Adrenal gland (tissue), 12 donors: Measurements from ENCODE around the gene TOGARAM2. TPM values are rescaled to one million over a fixed set of nuclear protein-coding genes. Genes with fewer than 3 reads are reported as not detected.

ENCODE experiments used
- DNase-seq, 7 donors: peaks; one replicate each; pipeline ENCODE4 v3.0.0-alpha.2; 2019 to 2020
- H3K27ac ChIP-seq, 5 donors: fragments of 200-600 bp; sonication (generic) in 4 of 5; 1 replicate in 3 of 5; 2 replicates in 2 of 5; pipeline versions ENCODE4 v1.5.1 to v1.8.0; 2016 to 2020; ENCODE audit warnings: mild to moderate bottlenecking in 1 of 5
- H3K27me3 ChIP-seq: fragments of 200-600 bp; 2 replicates; pipeline ENCODE4 v1.8.0; 2021
- H3K36me3 ChIP-seq, 2 donors: fragments of 200-600 bp; replicated peaks in 1 of 2; 1 replicate in 1 of 2; 2 replicates in 1 of 2; pipeline versions ENCODE4 v1.5.1 to v1.8.0; 2018 to 2022
- H3K4me1 ChIP-seq, 2 donors: fragments of 200-600 bp; replicated peaks in 1 of 2; 1 replicate in 1 of 2; 2 replicates in 1 of 2; pipeline versions ENCODE4 v1.5.1 to v1.8.0; 2018 to 2021
- H3K4me3 ChIP-seq, 4 donors: fragments of 200-600 bp; sonication (generic) in 3 of 4; one replicate each; pipeline ENCODE4 v1.5.1; 2016 to 2018
- H3K9me3 ChIP-seq, 3 donors: fragments of 200-600 bp; sonication (generic) in 1 of 3; replicated peaks in 1 of 3; 1 replicate in 2 of 3; 2 replicates in 1 of 3; pipeline versions ENCODE4 v1.5.1 to v1.8.0; 2016 to 2021
- CTCF ChIP-seq, 6 experiments: fragments of 450-650 bp in 4 of 6; fragments of 200-600 bp in 2 of 6; sonication (generic) in 1 of 6; IDR thresholded peaks; 1 replicate in 5 of 6; 2 replicates in 1 of 6; pipeline versions ENCODE4 v1.5.1 to v1.8.0; 2016 to 2021; ENCODE audit warnings: antibody characterized with exemption in 6 of 6, mild to moderate bottlenecking in 2 of 6, moderate library complexity in 1 of 6
- POLR2A ChIP-seq, 2 donors: fragments of 450-650 bp; IDR thresholded peaks; one replicate each; pipeline ENCODE4 v1.6.1; 2017; ENCODE audit warnings: antibody characterized with exemption in 2 of 2, mild to moderate bottlenecking in 2 of 2, moderate library complexity in 1 of 2
- WGBS, 4 donors: extraction: QIAGEN DNeasy Blood & Tissue Kit in 2 of 4; methylation state at CpG; one replicate each; pipeline versions ENCODE4 v1.1.5 to v1.1.7; 2013 to 2017; 5-methylcytosine and 5-hydroxymethylcytosine counted together
- intact Hi-C, 2 donors: fragments of 100-400 bp; cut with DNase I; formaldehyde crosslinking; loops; one replicate each; pipeline versions ENCODE4 v1.14.1 to v1.15.0; 2022 to 2023
- polyA plus RNA-seq, 3 donors: library from polyadenylated mRNA; stranded (reverse); fragments of 200-250 nt in 2 of 3; fragments of 350-450 nt in 1 of 3; fragmentation: Illumina TruSeq in 1 of 3; extraction: RNeasy Lipid Tissue Mini Kit (QIAGEN cat#74804) in 1 of 3; gene quantifications; one replicate each; pipeline ENCODE4 v1.2.3, GENCODE V29; 2013 to 2014
- total RNA-seq, 9 donors: library from RNA; depleted of rRNA in 4 of 9; stranded (reverse); fragments of >200 nt in 4 of 9; fragments of 120-200 nt in 1 of 9; fragmentation: NEBNext Ultra II Directional in 1 of 9; extraction: Animal tissue kit (Norgen Biotek cat#: 25700) in 1 of 9; gene quantifications; one replicate each; pipeline versions ENCODE4 v1.1.0 to v1.2.4, GENCODE V29; 2013 to 2023
- donor health status: healthy with polysubstance abuse.
- donor health status: Bipolar disorder and iron deficiency.
- donor health status: DM: yes; HTN: yes; CAD: no.
- donor health status: DM: no; HTN: no; CAD: no.
- donor health status: DM: no; HTN: no; CAD: no.
- donor health status: DM: yes; HTN: yes; CAD: no.

Gene TOGARAM2
- total and polyA plus RNA-seq, 12 donors, result under 0.01 to 26.4 (median 1.1) TPM

- TF ChIP-seq POLR2A (IDR thresholded peaks at IDR 0.05) (no peak), CTCF (IDR thresholded peaks at IDR 0.05) (no peak)
- no peaks in the 10 kb centered on the region for H3K9me3 ChIP-seq
- no peaks in the 10 kb centered on the region for H3K36me3 ChIP-seq
- no peak overlapping the region for H3K27ac ChIP-seq
- H3K27me3 ChIP-seq, result no peaks in the 10 kb centered on the region
- H3K4me3 ChIP-seq, result no peak overlapping the region
- DNase-seq, result no peak
- intact Hi-C loops, result no loop called here
- H3K4me1 ChIP-seq, result no peaks in the 10 kb centered on the region
- WGBS, 4 donors, result 83 to 96% (median 92%) methylated on average over 10 to 17 of the region's 17 CpGs
Observed at GRCh38 chr2:29035016-29035745, 54.1 kb downstream of the TOGARAM2 start.

- 69 to 84% (median 78%) methylated on average over 4 of the region's 4 CpGs for WGBS, 4 donors
- no peak for DNase-seq
- TF ChIP-seq POLR2A (IDR thresholded peaks at IDR 0.05) (no peak), CTCF (IDR thresholded peaks at IDR 0.05) (no peak)
- no peak overlapping the region for H3K27ac ChIP-seq
- no peaks in the 10 kb centered on the region for H3K9me3 ChIP-seq
- intact Hi-C loops, result no loop called here
- H3K27me3 ChIP-seq, result no peaks in the 10 kb centered on the region
- peaks cover 7 to 9% of the 10 kb centered on the region in 2 donors for H3K4me1 ChIP-seq
- H3K4me3 ChIP-seq, result no peak overlapping the region
- H3K36me3 ChIP-seq, result no peaks in the 10 kb centered on the region
Observed at GRCh38 chr2:29039718-29040480, 58.8 kb downstream of the TOGARAM2 start.

GRCh38 chr2:29040552-29040951 lies 59.5 kb downstream of the TOGARAM2 start:
- Histone ChIP-seq H3K4me3 (no peak overlapping the region), H3K27ac (no peak overlapping the region), H3K9me3 (no peaks in the 10 kb centered on the region), H3K27me3 (no peaks in the 10 kb centered on the region), H3K36me3 (no peaks in the 10 kb centered on the region), H3K4me1 (peaks cover 7 to 9% of the 10 kb centered on the region in 2 donors)
- intact Hi-C loops, result no loop called here
- 69 to 77% (median 73%) methylated on average over 5 to 6 of the region's 6 CpGs for whole genome bisulfite sequencing, 4 donors
- no peak for TF ChIP-seq POLR2A (IDR thresholded peaks at IDR 0.05)
- no peak for TF ChIP-seq CTCF (IDR thresholded peaks at IDR 0.05)
- DNase-seq, result no peak

- H3K27me3 ChIP-seq, result no peaks in the 10 kb centered on the region
- H3K4me3 ChIP-seq, result no peak overlapping the region
- intact Hi-C loops, result no loop called here
- no peak for TF ChIP-seq CTCF (IDR thresholded peaks at IDR 0.05)
- no peak for TF ChIP-seq POLR2A (IDR thresholded peaks at IDR 0.05)
- no peak overlapping the region for H3K27ac ChIP-seq
- H3K36me3 ChIP-seq, result no peaks in the 10 kb centered on the region
- peaks cover 7 to 9% of the 10 kb centered on the region in 2 donors for H3K4me1 ChIP-seq
- H3K9me3 ChIP-seq, result no peaks in the 10 kb centered on the region
- WGBS, 4 donors, result 86 to 95% (median 93%) methylated on average over 9 of the region's 9 CpGs
- DNase-seq, result no peak
Observed at GRCh38 chr2:29041161-29041660, 60.1 kb downstream of the TOGARAM2 start.
